ENCODE measurements around the gene ITGB3BP. TPM values are rescaled to one million over a fixed set of nuclear protein-coding genes. Genes with fewer than 3 reads are reported as not detected.

The ITGB3BP gene
- total RNA-seq (2021; fragmentation: NEBNext Ultra II Directional; extraction: Animal tissue kit (Norgen Biotek cat#: 25700)) (43.3 and 49.1 TPM in 2 replicates), polyA plus RNA-seq (2011; rRNA removed) (8.4 and 17.6 TPM in 2 replicates), polyA minus RNA-seq (2011; rRNA and poly(A)+ RNA removed) (5.2 and 9.4 TPM in 2 replicates)
- 26.9 TPM for polyA plus RNA-seq (2011; cell fraction: cytosol; rRNA removed)
- polyA plus RNA-seq (2011; cell fraction: nucleus; rRNA removed), result 8.8 TPM
- polyA plus RNA-seq (2012, experiment 1 of 2), result 22.5 to 38.5 TPM (median 23.5 TPM) in 4 replicates
- polyA plus RNA-seq (2012, experiment 2 of 2), result 22.3 TPM
- 70.0 TPM for polyA plus RNA-seq (2013, experiment 1 of 2)
- 66.5 TPM for polyA plus RNA-seq (2013, experiment 2 of 2)
- polyA minus RNA-seq (2011; cell fraction: cytosol; rRNA and poly(A)+ RNA removed), result 7.4 TPM
- polyA minus RNA-seq (2011; cell fraction: nucleus; rRNA and poly(A)+ RNA removed), result 27.7 TPM
- long read RNA-seq, experiment 1, transcript ITGB3BP-201 (9 exons, 948 nt), result major isoform, 16 of 38 reads
- long read RNA-seq, experiment 1, partial matches to known transcripts, result 5 of 38 reads
- long read RNA-seq, experiment 1, other reads (novel, unspliced or antisense), result 10 of 38 reads
- long read RNA-seq, experiment 2, partial matches to known transcripts, result 0 of 6 reads
- long read RNA-seq, experiment 2, other reads (novel, unspliced or antisense), result 3 of 6 reads

GRCh38 chr1:63522891-63523728, at the start of gene ITGB3BP, which contains the start of gene EFCAB7:
TSS of gene ITGB3BP (minus strand) at chr1:63523225. CDS start at chr1:63523133, 92 bp downstream.
TSS of gene EFCAB7 (plus strand) at chr1:63523525. CDS start at chr1:63525573, 2,048 bp downstream.
- Histone ChIP-seq H2BK5ac (ENCODE audit: low read depth, low read length) (peak within 1 kb of the TSS; percentile 88), H4K20me1 (replicated peaks in 1 of 2; ENCODE audit: control insufficient read depth in 1 of 2, insufficient read depth in 2 of 2, low read length in 2 of 2) (no peaks in the 10 kb centered on the region), H3K36me3 (ENCODE audit: control insufficient read depth in 2 of 4, insufficient read depth in 4 of 4, low read length in 3 of 4) (no peaks in the 10 kb centered on the region; a peak in 1 of 8 replicates), H3K56ac (replicated peaks; ENCODE audit: insufficient read length, low read depth, low read length) (no peak within 1 kb of the TSS), H3K4ac (replicated peaks; ENCODE audit: insufficient read length, low read depth, low read length) (no peak within 1 kb of the TSS), H3K9me3 (ENCODE audit: insufficient read depth in 2 of 2, low read depth in 1 of 2, low read length in 1 of 2) (no peaks in the 10 kb centered on the region), H2BK20ac (ENCODE audit: low read length) (no peak within 1 kb of the TSS), H3K4me1 (replicated peaks in 1 of 4; ENCODE audit: control insufficient read depth in 3 of 4, insufficient read depth in 4 of 4, low read length in 3 of 4) (peaks cover 0 to 7% (median 0%) of the 10 kb centered on the region in 4 experiments; a peak in 2 of 7 replicates), H3K23ac (ENCODE audit: insufficient read length) (no peak within 1 kb of the TSS), H3K9ac (replicated peaks in 1 of 4; ENCODE audit: extremely low read depth in 1 of 4, low read depth in 3 of 4, low read length in 3 of 4) (peak within 1 kb of the TSS; percentile 78 to 93 (median 82)), H4K5ac (ENCODE audit: insufficient read length, low read depth, low read length) (peak within 1 kb of the TSS; percentile 26), H3K79me2 (ENCODE audit: control insufficient read depth in 1 of 2, insufficient read depth in 2 of 2, low read length in 2 of 2) (peaks cover 0 to 21% of the 10 kb centered on the region in 2 experiments; a peak in 2 of 4 replicates), H3K27me3 (replicated peaks in 1 of 4; ENCODE audit: control insufficient read depth in 3 of 4, extremely low read depth in 1 of 4, insufficient read depth in 3 of 4, low read length in 3 of 4) (no peaks in the 10 kb centered on the region), H2AK5ac (ENCODE audit: low read depth, low read length) (no peak within 1 kb of the TSS), H3K4me2 (ENCODE audit: insufficient read depth in 1 of 2, low read depth in 2 of 2, low read length in 2 of 2) (peak within 1 kb of the TSS; percentile 76 to 80), H2AFZ (ENCODE audit: low read length) (peak within 1 kb of the TSS; percentile 92), H4K91ac (replicated peaks; ENCODE audit: insufficient read length, low read length) (no peak within 1 kb of the TSS), H3K27ac (ENCODE audit: low read depth, low read length) (peak within 1 kb of the TSS; percentile 92), H3K18ac (ENCODE audit: extremely low read depth, low read length) (no peak within 1 kb of the TSS; the same call in 1 of the 2 replicates), H3K23me2 (ENCODE audit: low read depth, low read length) (peaks cover 7% of the 10 kb centered on the region; the same call in 1 of the 2 replicates), H3K79me1 (ENCODE audit: low read depth, low read length) (no peaks in the 10 kb centered on the region), H3K4me3 (ENCODE audit: extremely low read depth in 1 of 4, insufficient read depth in 2 of 4, low read depth in 3 of 4, low read length in 4 of 4) (peak within 1 kb of the TSS; percentile 80 to 94 (median 90)), H4K8ac (ENCODE audit: extremely low read depth, insufficient read depth, low read length) (0 out of 2 replicates have a peak within 1 kb of the TSS, but pooled peaks have one; percentile 77), H2BK12ac (ENCODE audit: low read depth, low read length) (no peak within 1 kb of the TSS), H2BK120ac (replicated peaks; ENCODE audit: low read depth, low read length) (no peak within 1 kb of the TSS), H2BK15ac (ENCODE audit: low read length) (no peak within 1 kb of the TSS), H3K14ac (ENCODE audit: insufficient read length) (no peak within 1 kb of the TSS)
- CTCF ChIA-PET (ENCODE audit: partially characterized antibody), result interaction anchor here (0.6 to 3.6 kb wide), 2 partner anchors 15 to 52 kb away, joined by 3 to 20 read pairs; no protein-coding TSS in a partner anchor
- POLR2A ChIA-PET (ENCODE audit: partially characterized antibody), result interaction anchor here (1.1 to 1.2 kb wide), 3 partner anchors 10 to 13 kb away, joined by 4 to 6 read pairs (median 4); no protein-coding TSS in a partner anchor
- DNase-seq (ENCODE audit: low read depth in 1 of 2, low spot score in 2 of 2) (peak; percentile 80 to 89), FAIRE-seq (peak; percentile 66)
- 1% methylated on average over 50 of the region's 50 CpGs; no CpG with 5 or more reads in 1 of the 2 experiments for WGBS, 2 experiments (ENCODE audit: extremely low coverage in 1 of 2, insufficient coverage in 1 of 2, insufficient read length in 1 of 2, insufficient replicate concordance in 2 of 2, low coverage in 1 of 2, low lambda C conversion rate in 2 of 2, missing lambda C conversion rate in 1 of 2)
- TF ChIP-seq ZNF274 (IDR thresholded peaks at IDR 0.05; ENCODE audit: borderline replicate concordance, extremely low read depth, low read length), result no peak
- TF ChIP-seq TBP (IDR thresholded peaks at IDR 0.05; ENCODE audit: low read depth, low read length), result peak; percentile 93
- no peak for TF ChIP-seq BRCA1 (IDR thresholded peaks at IDR 0.05; ENCODE audit: low read depth, low read length)
- TF ChIP-seq KDM5A (IDR thresholded peaks at IDR 0.05; ENCODE audit: low read length), result peak; percentile 89
- TF ChIP-seq, protein P1, sequence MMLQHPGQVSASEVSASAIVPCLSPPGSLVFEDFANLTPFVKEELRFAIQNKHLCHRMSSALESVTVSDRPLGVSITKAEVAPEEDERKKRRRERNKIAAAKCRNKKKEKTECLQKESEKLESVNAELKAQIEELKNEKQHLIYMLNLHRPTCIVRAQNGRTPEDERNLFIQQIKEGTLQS (IDR thresholded peaks at IDR 0.05; ENCODE audit: insufficient read depth, low read depth, low read length), result no peak
- peak in 1 of 2 experiments; percentile 83; a peak in 2 of 4 replicates for TF ChIP-seq HDAC2 (IDR thresholded peaks at IDR 0.05; ENCODE audit: borderline replicate concordance in 1 of 2, low read depth in 2 of 2, low read length in 2 of 2)
- TF ChIP-seq SAP30 (IDR thresholded peaks at IDR 0.05; ENCODE audit: insufficient read depth, insufficient replicate concordance, low read length), result peak; percentile 76

Data from H1 (cell line).